H1 (cell line): Measurements from ENCODE around the gene GRIN3A. TPM values are rescaled to one million over a fixed set of nuclear protein-coding genes. Genes with fewer than 3 reads are reported as not detected.

Experiments used
- CTCF ChIA-PET: fragments of 300-600 bp; sonication (Branson Sonifier 250); formaldehyde crosslinking; loops from one replicate; lab custom pipeline; 2021; ENCODE audit not compliant: partially characterized antibody; lab: Charles Lee
- POLR2A ChIA-PET: fragments of 300-600 bp; sonication (Branson Sonifier 250); formaldehyde crosslinking; loops from one replicate; lab custom pipeline; 2021; ENCODE audit warnings: inconsistent platforms; ENCODE audit not compliant: partially characterized antibody; lab: Charles Lee
- DNase-seq, 2 experiments: peaks; one replicate each; pipeline versions ENCODE4 v3.0.0 to v3.0.0-alpha.2; 2010 to 2022; ENCODE audit warnings: low spot score in 2 of 2, low read depth in 1 of 2, mixed read lengths in 1 of 2
- FAIRE-seq: peaks from 2 replicates; lab custom pipeline; 2011; peaks lifted over from hg19 to GRCh38; lab: Jason Lieb, UNC
- H2AFZ ChIP-seq: 2 replicates; pipeline ENCODE4 v1.8.1; 2012; ENCODE audit warnings: low read length, inconsistent platforms
- H2AK5ac ChIP-seq: 2 replicates; pipeline ENCODE4 v1.6.1; 2013; ENCODE audit warnings: low read depth, low read length
- H2BK120ac ChIP-seq: replicated peaks from 2 replicates; pipeline ENCODE3; 2013; ENCODE audit warnings: low read depth, low read length, inconsistent platforms
- H2BK12ac ChIP-seq: 2 replicates; pipeline ENCODE4 v1.6.1; 2013; ENCODE audit warnings: low read depth, low read length
- H2BK15ac ChIP-seq: 2 replicates; pipeline ENCODE4 v1.6.1; 2013; ENCODE audit warnings: low read length
- H2BK20ac ChIP-seq: 2 replicates; pipeline ENCODE4 v1.6.1; 2013; ENCODE audit warnings: low read length
- H2BK5ac ChIP-seq: 2 replicates; pipeline ENCODE4 v1.6.1; 2013; ENCODE audit warnings: low read depth, low read length
- H3K14ac ChIP-seq: 2 replicates; pipeline ENCODE4 v1.6.1; 2013; ENCODE audit warnings: inconsistent platforms; ENCODE audit not compliant: insufficient read length
- H3K18ac ChIP-seq: 2 replicates; pipeline ENCODE4 v1.6.1; 2013; ENCODE audit warnings: low read length; ENCODE audit errors: extremely low read depth
- H3K23ac ChIP-seq: 2 replicates; pipeline ENCODE4 v1.6.1; 2013; ENCODE audit warnings: inconsistent platforms; ENCODE audit not compliant: insufficient read length
- H3K23me2 ChIP-seq: 2 replicates; pipeline ENCODE4 v1.6.1; 2013; ENCODE audit warnings: low read depth, low read length
- H3K27ac ChIP-seq: 2 replicates; pipeline ENCODE4 v1.6.1; 2011; ENCODE audit warnings: low read depth, low read length, inconsistent platforms
- H3K27me3 ChIP-seq, 4 experiments: replicated peaks in 1 of 4; 1 replicate in 1 of 4; 2 replicates in 3 of 4; pipeline versions ENCODE4 v1.6.1 to v1.8.1; 2011 to 2013; ENCODE audit warnings: low read length in 3 of 4, mild to moderate bottlenecking in 3 of 4, inconsistent platforms in 2 of 4, mixed read lengths in 2 of 4, moderate library complexity in 1 of 4; ENCODE audit not compliant: control insufficient read depth in 3 of 4, insufficient read depth in 3 of 4; ENCODE audit errors: extremely low read depth in 1 of 4
- H3K36me3 ChIP-seq, 4 experiments: 2 replicates each; pipeline versions ENCODE4 v1.6.1 to v1.8.1; 2011 to 2013; ENCODE audit warnings: mild to moderate bottlenecking in 4 of 4, low read length in 3 of 4, moderate library complexity in 2 of 4, control low read depth in 1 of 4, inconsistent platforms in 1 of 4; ENCODE audit not compliant: insufficient read depth in 4 of 4, control insufficient read depth in 2 of 4
- H3K4ac ChIP-seq: replicated peaks from 2 replicates; pipeline ENCODE3; 2013; ENCODE audit warnings: low read length, low read depth, mixed read lengths, inconsistent platforms; ENCODE audit not compliant: insufficient read length
- H3K4me1 ChIP-seq, 4 experiments: replicated peaks in 1 of 4; 1 replicate in 1 of 4; 2 replicates in 3 of 4; pipeline versions ENCODE4 v1.6.1 to v1.8.1; 2011 to 2013; ENCODE audit warnings: low read length in 3 of 4, inconsistent platforms in 2 of 4, mixed read lengths in 1 of 4; ENCODE audit not compliant: insufficient read depth in 4 of 4, control insufficient read depth in 3 of 4
- H3K4me2 ChIP-seq, 2 experiments: 2 replicates each; pipeline versions ENCODE4 v1.6.1 to v1.8.1; 2011 to 2013; ENCODE audit warnings: low read depth in 2 of 2, low read length in 2 of 2, control low read depth in 1 of 2, inconsistent platforms in 1 of 2, mild to moderate bottlenecking in 1 of 2; ENCODE audit not compliant: insufficient read depth in 1 of 2
- H3K4me3 ChIP-seq, 4 experiments: fragments of 200-600, 300-600 bp in 1 of 4; sonication (generic), shearing (Covaris generic), sonication (Bioruptor Twin) in 1 of 4; 2 replicates each; pipeline versions ENCODE4 v1.5.1 to v1.8.1; 2011 to 2016; ENCODE audit warnings: low read length in 4 of 4, low read depth in 3 of 4, control low read depth in 2 of 4, inconsistent platforms in 2 of 4, mild to moderate bottlenecking in 2 of 4, mixed read lengths in 1 of 4, moderate library complexity in 1 of 4; ENCODE audit not compliant: insufficient read depth in 2 of 4; ENCODE audit errors: extremely low read depth in 1 of 4
- H3K56ac ChIP-seq: replicated peaks from 2 replicates; pipeline ENCODE3; 2013; ENCODE audit warnings: low read depth, mild to moderate bottlenecking, mixed read lengths, low read length, inconsistent platforms; ENCODE audit not compliant: insufficient read length
- H3K79me1 ChIP-seq: 2 replicates; pipeline ENCODE4 v1.6.1; 2013; ENCODE audit warnings: low read depth, low read length, control low read depth
- H3K79me2 ChIP-seq, 2 experiments: 2 replicates each; pipeline versions ENCODE4 v1.6.1 to v1.8.1; 2012 to 2013; ENCODE audit warnings: low read length in 2 of 2, mild to moderate bottlenecking in 2 of 2, inconsistent platforms in 1 of 2; ENCODE audit not compliant: insufficient read depth in 2 of 2, control insufficient read depth in 1 of 2
- H3K9ac ChIP-seq, 4 experiments: replicated peaks in 1 of 4; 1 replicate in 1 of 4; 2 replicates in 3 of 4; pipeline versions ENCODE4 v1.6.1 to v1.8.1; 2011 to 2013; ENCODE audit warnings: low read depth in 3 of 4, low read length in 3 of 4, control low read depth in 2 of 4, mild to moderate bottlenecking in 2 of 4, moderate library complexity in 2 of 4, inconsistent platforms in 1 of 4; ENCODE audit errors: extremely low read depth in 1 of 4
- H3K9me3 ChIP-seq, 2 experiments: 2 replicates each; pipeline versions ENCODE4 v1.6.1 to v1.8.1; 2012 to 2013; ENCODE audit warnings: mild to moderate bottlenecking in 2 of 2, moderate library complexity in 2 of 2, control low read depth in 1 of 2, inconsistent platforms in 1 of 2, low read depth in 1 of 2, low read length in 1 of 2, mixed read lengths in 1 of 2; ENCODE audit not compliant: insufficient read depth in 2 of 2
- H4K20me1 ChIP-seq, 2 experiments: replicated peaks in 1 of 2; 2 replicates each; pipeline versions ENCODE3 to v1.8.1; 2011 to 2013; ENCODE audit warnings: inconsistent platforms in 2 of 2, low read length in 2 of 2, mild to moderate bottlenecking in 1 of 2; ENCODE audit not compliant: insufficient read depth in 2 of 2, control insufficient read depth in 1 of 2
- H4K5ac ChIP-seq: 2 replicates; pipeline ENCODE4 v1.6.1; 2013; ENCODE audit warnings: low read length, low read depth, mixed read lengths, inconsistent platforms; ENCODE audit not compliant: insufficient read length
- H4K8ac ChIP-seq: 2 replicates; pipeline ENCODE4 v1.8.0; 2013; ENCODE audit warnings: mild to moderate bottlenecking, moderate library complexity, low read length, inconsistent platforms; ENCODE audit not compliant: insufficient read depth; ENCODE audit errors: extremely low read depth
- H4K91ac ChIP-seq: replicated peaks from 2 replicates; pipeline ENCODE3; 2013; ENCODE audit warnings: low read length, mixed read lengths, inconsistent platforms; ENCODE audit not compliant: insufficient read length
- CTBP2 ChIP-seq: IDR thresholded peaks from 2 replicates; pipeline ENCODE4 v1.7.0; 2011; ENCODE audit warnings: borderline replicate concordance, mild to moderate bottlenecking, moderate library complexity, mixed read lengths, low read length; ENCODE audit not compliant: insufficient read depth, insufficient read length
- FOSL1 ChIP-seq: IDR thresholded peaks from 2 replicates; pipeline ENCODE4 v1.6.1; 2011; ENCODE audit warnings: mild to moderate bottlenecking, low read depth, low read length, moderate library complexity; ENCODE audit not compliant: insufficient read depth
- HDAC6 ChIP-seq: IDR thresholded peaks from one replicate; pipeline ENCODE4 v1.7.1; 2012; ENCODE audit warnings: low read depth, mild to moderate bottlenecking, inconsistent platforms, low read length, moderate library complexity
- KDM4A ChIP-seq: IDR thresholded peaks from one replicate; pipeline ENCODE4 v1.7.1; 2012; ENCODE audit warnings: low read depth, mild to moderate bottlenecking, moderate library complexity, low read length, inconsistent platforms; ENCODE audit not compliant: severe bottlenecking
- NANOG ChIP-seq: IDR thresholded peaks from 2 replicates; pipeline ENCODE4 v1.6.1; 2011; ENCODE audit warnings: low read length, low read depth, mild to moderate bottlenecking, inconsistent platforms; ENCODE audit not compliant: insufficient read depth, poor library complexity, severe bottlenecking
- NRF1 ChIP-seq: IDR thresholded peaks from 2 replicates; pipeline ENCODE4 v1.6.1; 2011; ENCODE audit warnings: mild to moderate bottlenecking, low read depth, low read length, improper control_type of control experiment
- RXRA ChIP-seq: IDR thresholded peaks from 2 replicates; pipeline ENCODE4 v1.6.1; 2011; ENCODE audit warnings: low read depth, mild to moderate bottlenecking, low read length, moderate library complexity; ENCODE audit not compliant: insufficient read depth
- SAP30 ChIP-seq: fragments of 300-600 bp; sonication (generic); IDR thresholded peaks from 2 replicates; pipeline ENCODE4 v1.7.1; 2012; ENCODE audit warnings: low read length, moderate library complexity, mild to moderate bottlenecking, inconsistent platforms; ENCODE audit not compliant: insufficient read depth, insufficient replicate concordance
- SIX5 ChIP-seq: IDR thresholded peaks from 2 replicates; pipeline ENCODE4 v1.6.1; 2011; ENCODE audit warnings: mild to moderate bottlenecking, low read depth, low read length
- SP1 ChIP-seq: IDR thresholded peaks from 2 replicates; pipeline ENCODE4 v1.6.1; 2011; ENCODE audit warnings: low read depth, low read length
- SRF ChIP-seq: IDR thresholded peaks from 2 replicates; pipeline ENCODE4 v1.6.1; 2011; ENCODE audit warnings: mild to moderate bottlenecking, low read depth, low read length, moderate library complexity
- SUZ12 ChIP-seq: fragments of 200-600 bp; sonication (generic); IDR thresholded peaks from 2 replicates; pipeline ENCODE4 v1.6.1; 2012; ENCODE audit warnings: mild to moderate bottlenecking, inconsistent platforms, low read length, moderate library complexity, mixed read lengths
- YY1 ChIP-seq: IDR thresholded peaks from 2 replicates; pipeline ENCODE4 v1.6.1; 2011; ENCODE audit warnings: low read depth, mild to moderate bottlenecking, low read length
- WGBS, 2 experiments: shearing (Covaris generic) in 1 of 2; methylation state at CpG; one replicate each; pipeline versions ENCODE4 v1.1.6 to v1.1.7; 2013 to 2015; ENCODE audit warnings: low lambda C conversion rate in 2 of 2, mixed read lengths in 2 of 2, inconsistent platforms in 1 of 2, low coverage in 1 of 2, missing lambda C conversion rate in 1 of 2; ENCODE audit not compliant: insufficient replicate concordance in 2 of 2, insufficient coverage in 1 of 2, insufficient read length in 1 of 2; ENCODE audit errors: extremely low coverage in 1 of 2, missing lambda C conversion rate in 1 of 2; 5-methylcytosine and 5-hydroxymethylcytosine counted together
- polyA plus RNA-seq, 7 experiments: library from polyadenylated mRNA; depleted of rRNA in 3 of 7; stranded (reverse) in 5 of 7; unstranded in 2 of 7; fragments of >200 nt in 5 of 7; fragments of 200-250 nt in 2 of 7; gene quantifications; 1 replicate in 5 of 7; 2 replicates in 1 of 7; 4 replicates in 1 of 7; pipeline versions ENCODE4 v1.2.1 to v1.2.3, GENCODE V29; 2011 to 2013; ENCODE audit warnings: missing spikeins in 2 of 7, mixed read lengths in 2 of 7
- total RNA-seq: library from RNA; stranded (reverse); fragmentation: NEBNext Ultra II Directional; extraction: Animal tissue kit (Norgen Biotek cat#: 25700); gene quantifications from 2 replicates; pipeline ENCODE4 v1.2.1, GENCODE V29; 2021

GRIN3A gene
- total and polyA plus RNA-seq, 2 of the 8 experiments (the other 6 are each of a cell fraction or from before 2014, with no cell fraction given) = 0.04 TPM; not detected in 1

DNA sequence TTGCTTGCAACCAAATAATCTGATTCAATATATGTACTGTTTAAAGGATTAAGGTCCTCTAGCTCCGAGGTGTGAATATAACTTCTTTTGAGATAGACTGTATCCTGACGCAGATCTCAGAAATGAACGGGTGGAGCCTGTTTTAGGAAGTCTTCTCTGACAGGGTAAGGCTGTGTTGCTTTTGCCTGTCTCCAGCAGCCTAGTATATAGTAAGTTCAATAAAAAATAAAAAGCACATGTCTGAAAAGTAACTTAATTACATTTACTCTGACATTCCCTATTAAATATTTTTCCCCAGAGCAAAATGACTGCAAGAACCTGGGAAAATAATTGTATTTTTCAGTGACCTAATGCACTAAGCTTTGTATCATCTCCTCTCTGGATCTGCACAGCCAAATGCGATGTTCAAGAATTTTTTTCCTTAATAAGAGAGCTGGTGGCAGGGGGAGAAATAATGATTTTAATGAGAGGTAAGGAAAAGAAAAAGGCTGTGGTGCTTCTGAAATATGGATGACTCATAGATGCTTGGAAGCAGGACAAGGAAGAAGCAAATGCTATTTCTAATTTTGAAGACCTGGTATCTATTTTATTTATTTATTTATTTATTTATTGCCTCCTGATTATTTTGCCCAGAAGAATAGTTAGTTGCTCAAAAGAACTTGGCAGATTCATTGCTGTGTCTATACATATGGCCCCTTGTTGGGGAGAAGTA is 151.0 kb downstream of the GRIN3A start:
- no peak overlapping the region for H4K8ac ChIP-seq
- no peaks in the 10 kb centered on the region; the same call in 1 of the 2 replicates for H3K23me2 ChIP-seq
- no peak overlapping the region for H2AK5ac ChIP-seq
- H2BK20ac ChIP-seq = no peak overlapping the region
- H3K4me1 ChIP-seq = peaks cover 1 to 8% (median 6%) of the 10 kb centered on the region in 4 experiments; a peak in 6 of 7 replicates
- H4K91ac ChIP-seq = no peak overlapping the region
- H3K79me1 ChIP-seq = no peaks in the 10 kb centered on the region
- no peak overlapping the region for H3K4ac ChIP-seq
- H3K14ac ChIP-seq = no peak overlapping the region
- H2BK15ac ChIP-seq = no peak overlapping the region
- no peaks in the 10 kb centered on the region for H3K9me3 ChIP-seq
- H3K9ac ChIP-seq = no peak overlapping the region
- H3K56ac ChIP-seq = no peak overlapping the region
- no peak overlapping the region for H3K4me2 ChIP-seq
- no peaks in the 10 kb centered on the region for H3K79me2 ChIP-seq
- H2AFZ ChIP-seq = no peak overlapping the region
- no peak overlapping the region for H3K23ac ChIP-seq
- no peak overlapping the region for H4K5ac ChIP-seq
- H3K36me3 ChIP-seq = no peaks in the 10 kb centered on the region
- H2BK5ac ChIP-seq = no peak overlapping the region
- H3K4me3 ChIP-seq = no peak overlapping the region
- no peak overlapping the region for H2BK12ac ChIP-seq
- H4K20me1 ChIP-seq = no peaks in the 10 kb centered on the region
- DNase-seq = no peak
- FAIRE-seq = no peak
- H3K27me3 ChIP-seq = no peaks in the 10 kb centered on the region
- ChIA-PET POLR2A (no interaction called here), CTCF (interaction anchor here (1.0 to 1.2 kb wide), 2 partner anchors 14 to 129 kb away, joined by 3 to 4 read pairs; no protein-coding TSS in a partner anchor)
- 88% methylated on average over 4 of the region's 4 CpGs; no CpG with 5 or more reads in 1 of the 2 experiments for WGBS, 2 experiments
- no peak overlapping the region for H3K27ac ChIP-seq
- H2BK120ac ChIP-seq = no peak overlapping the region
- no peak overlapping the region for H3K18ac ChIP-seq
- TF ChIP-seq CTBP2 (no peak), KDM4A (no peak), NANOG (no peak), HDAC6 (no peak), YY1 (no peak), FOSL1 (no peak), SIX5 (no peak), SAP30 (no peak), RXRA (no peak), SUZ12 (no peak), SRF (no peak), SP1 (no peak), NRF1 (no peak)
